GM23248 (cell line): ENCODE data around the gene XRN1.

Experiments used
- EZH2 ChIP-seq: fragments of 200-600 bp; sonication (generic); IDR thresholded peaks from 2 replicates; pipeline ENCODE4 v1.6.1; 2018; ENCODE audit warnings: antibody characterized with exemption, mild to moderate bottlenecking; ENCODE audit not compliant: insufficient read depth, poor library complexity, severe bottlenecking
- EZH2phosphoT487 ChIP-seq: fragments of 200-600 bp; sonication (generic); IDR thresholded peaks from 2 replicates; pipeline ENCODE4 v1.6.1; 2018; ENCODE audit warnings: antibody characterized with exemption, moderate library complexity, mild to moderate bottlenecking, low read depth; ENCODE audit not compliant: insufficient read depth

DNA sequence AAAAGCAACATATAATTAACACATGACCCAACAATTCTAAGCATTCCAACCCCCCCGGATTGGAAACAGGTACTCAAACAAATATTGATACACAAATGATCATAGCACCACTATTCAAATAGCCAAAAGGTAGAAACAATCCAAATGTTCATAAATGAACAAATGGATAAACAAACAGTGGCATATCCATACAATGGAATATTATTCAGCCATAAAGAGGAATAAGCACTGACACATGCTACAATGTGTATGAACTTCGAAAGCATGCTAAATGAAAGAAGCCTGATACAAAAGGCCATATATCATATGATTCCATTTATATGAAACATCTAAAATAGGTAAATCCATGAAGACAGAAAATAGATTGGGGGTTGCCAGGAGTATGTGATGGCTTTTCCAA, 62.8 kb downstream of the XRN1 start:
- no peak for TF ChIP-seq EZH2phosphoT487
- TF ChIP-seq EZH2 = no peak
